Small intestine (tissue), 16 donors: ENCODE measurements around the gene NSUN2. TPM values are rescaled to one million over a fixed set of nuclear protein-coding genes. Genes with fewer than 3 reads are reported as not detected.

Experiments used
- DNase-seq, 2 donors: peaks; one replicate each; pipeline versions ENCODE4 v3.0.0 to v3.0.0-alpha.2; 2013
- FAIRE-seq: peaks from 2 replicates; lab custom pipeline; 2012; peaks lifted over from hg19 to GRCh38; lab: Jason Lieb, UNC
- H3K27ac ChIP-seq, 3 donors: one replicate each; pipeline ENCODE4 v1.5.1; 2013; ENCODE audit warnings: low read length in 2 of 3, mild to moderate bottlenecking in 2 of 3, control low read depth in 1 of 3, inconsistent platforms in 1 of 3, low read depth in 1 of 3, moderate library complexity in 1 of 3
- H3K27me3 ChIP-seq, 3 donors: one replicate each; pipeline ENCODE4 v1.6.1; 2013; ENCODE audit warnings: low read length in 3 of 3, inconsistent platforms in 1 of 3; ENCODE audit not compliant: control insufficient read depth in 3 of 3, insufficient read depth in 3 of 3
- H3K36me3 ChIP-seq, 3 donors: one replicate each; pipeline ENCODE4 v1.6.1; 2013; ENCODE audit warnings: low read length in 3 of 3, inconsistent platforms in 1 of 3, low read depth in 1 of 3, mild to moderate bottlenecking in 1 of 3, moderate library complexity in 1 of 3; ENCODE audit not compliant: control insufficient read depth in 3 of 3, insufficient read depth in 2 of 3
- H3K4me1 ChIP-seq, 3 donors: one replicate each; pipeline ENCODE4 v1.6.1; 2013; ENCODE audit warnings: low read length in 2 of 3, inconsistent platforms in 1 of 3, low read depth in 1 of 3, mild to moderate bottlenecking in 1 of 3, moderate library complexity in 1 of 3; ENCODE audit not compliant: control insufficient read depth in 3 of 3, insufficient read depth in 2 of 3
- H3K4me3 ChIP-seq, 3 donors: one replicate each; pipeline ENCODE4 v1.5.1; 2013; ENCODE audit warnings: low read length in 3 of 3, control low read depth in 1 of 3, inconsistent platforms in 1 of 3, low read depth in 1 of 3, mild to moderate bottlenecking in 1 of 3, moderate library complexity in 1 of 3
- H3K9me3 ChIP-seq, 2 donors: one replicate each; pipeline ENCODE4 v1.6.1; 2013; ENCODE audit warnings: low read depth in 1 of 2, low read length in 1 of 2; ENCODE audit not compliant: control insufficient read depth in 2 of 2, insufficient read depth in 1 of 2
- WGBS, 3 donors: extraction: QIAGEN DNeasy Blood & Tissue Kit; methylation state at CpG; one replicate each; pipeline ENCODE4 v1.1.7; 2013; 5-methylcytosine and 5-hydroxymethylcytosine counted together
- long read RNA-seq, 10 donors: transcript quantifications; one replicate each; lab custom pipeline, GENCODE V29; 2026
- polyA plus RNA-seq, 4 donors: library from polyadenylated mRNA; stranded (reverse) in 3 of 4; unstranded in 1 of 4; fragments of 200-250 nt in 3 of 4; fragments of 120-200 nt in 1 of 4; gene quantifications; one replicate each; pipeline versions ENCODE4 v1.2.1 to v1.2.3, GENCODE V29; 2013
- donor health status: healthy with polysubstance abuse.
- donor health status: control.
- donor health status: control.
- donor health status: Bipolar disorder and iron deficiency.
- donor health status: healthy.

The NSUN2 gene
- polyA plus RNA-seq, result 10 to 100 TPM; 36.5 to 74.8 (median 43.8) TPM
- long read RNA-seq, donor 1, transcript NSUN2-201 (19 exons, 3,303 nt), result major isoform, 13 of 20 reads
- long read RNA-seq, donor 1, partial matches to known transcripts, result 0 of 20 reads
- long read RNA-seq, donor 1, other reads (novel, unspliced or antisense), result 0 of 20 reads
- long read RNA-seq, donor 2, partial matches to known transcripts, result 0 of 6 reads
- long read RNA-seq, donor 2, other reads (novel, unspliced or antisense), result 0 of 6 reads
- long read RNA-seq, donor 3, partial matches to known transcripts, result 0 of 6 reads
- long read RNA-seq, donor 3, other reads (novel, unspliced or antisense), result 0 of 6 reads
- long read RNA-seq, donor 4, result 0 reads
- long read RNA-seq, donor 5, partial matches to known transcripts, result 0 of 1 reads
- long read RNA-seq, donor 5, other reads (novel, unspliced or antisense), result 0 of 1 reads
- long read RNA-seq, donor 6, transcript NSUN2-201 (19 exons, 3,303 nt), result major isoform, 5 of 6 reads
- long read RNA-seq, donor 6, partial matches to known transcripts, result 0 of 6 reads
- long read RNA-seq, donor 6, other reads (novel, unspliced or antisense), result 0 of 6 reads
- long read RNA-seq, donor 7, partial matches to known transcripts, result 0 of 5 reads
- long read RNA-seq, donor 7, other reads (novel, unspliced or antisense), result 0 of 5 reads
- long read RNA-seq, donor 8, result 0 reads
- long read RNA-seq, donor 9, partial matches to known transcripts, result 0 of 2 reads
- long read RNA-seq, donor 9, other reads (novel, unspliced or antisense), result 0 of 2 reads
- long read RNA-seq, donor 10, partial matches to known transcripts, result 0 of 5 reads
- long read RNA-seq, donor 10, other reads (novel, unspliced or antisense), result 0 of 5 reads

GRCh38 chr5:6632888-6633468 lies at the start of gene NSUN2, which contains the start of gene SRD5A1:
TSS of gene NSUN2 (minus strand) at chr5:6633044. CDS start at chr5:6632979, 65 bp downstream.
TSS of gene SRD5A1 (plus strand) at chr5:6633440. CDS start at chr5:6633577, 137 bp downstream.
- Histone ChIP-seq H3K27ac (peak within 1 kb of the TSS; percentile 71 to 98 (median 96)), H3K27me3 (no peaks in the 10 kb centered on the region), H3K4me1 (peaks cover 0 to 4% (median 2%) of the 10 kb centered on the region in 3 donors), H3K4me3 (peak within 1 kb of the TSS; percentile 89 to 97 (median 91)), H3K9me3 (no peaks in the 10 kb centered on the region), H3K36me3 (peaks cover 0 to 17% (median 2%) of the 10 kb centered on the region in 3 donors)
- no peak for FAIRE-seq
- 0% methylated on average over 57 to 66 of the region's 66 CpGs for WGBS, 3 donors
- DNase-seq, result peak; percentile 94 to 97

GRCh38 chr5:6682239-6682638 lies 49.4 kb upstream of the NSUN2 start:
- DNase-seq (no peak), FAIRE-seq (no peak)
- Histone ChIP-seq H3K4me3 (no peak overlapping the region), H3K4me1 (peaks cover 0 to 2% (median 0%) of the 10 kb centered on the region in 3 donors), H3K27me3 (peaks cover 0 to 2% (median 0%) of the 10 kb centered on the region in 3 donors), H3K27ac (no peak overlapping the region), H3K36me3 (no peaks in the 10 kb centered on the region), H3K9me3 (no peaks in the 10 kb centered on the region)
- WGBS, 3 donors, result 42 to 67% (median 65%) methylated on average over 11 of the region's 11 CpGs

GRCh38 chr5:6681682-6682081 lies 48.8 kb upstream of the NSUN2 start:
- Histone ChIP-seq H3K27ac (no peak overlapping the region), H3K27me3 (no peaks in the 10 kb centered on the region), H3K4me3 (no peak overlapping the region), H3K9me3 (no peaks in the 10 kb centered on the region), H3K36me3 (no peaks in the 10 kb centered on the region), H3K4me1 (no peaks in the 10 kb centered on the region)
- no peak for FAIRE-seq
- WGBS, 3 donors, result 38 to 82% (median 50%) methylated on average over 2 of the region's 2 CpGs
- DNase-seq, result no peak

GRCh38 chr5:6680922-6681321 lies 48.1 kb upstream of the NSUN2 start:
- H3K9me3 ChIP-seq, result no peaks in the 10 kb centered on the region
- H3K27me3 ChIP-seq, result no peaks in the 10 kb centered on the region
- FAIRE-seq (no peak), DNase-seq (no peak)
- WGBS, 3 donors, result 58 to 63% (median 58%) methylated on average over 6 of the region's 6 CpGs
- no peak overlapping the region for H3K4me3 ChIP-seq
- H3K36me3 ChIP-seq, result no peaks in the 10 kb centered on the region
- H3K27ac ChIP-seq, result no peak overlapping the region
- no peaks in the 10 kb centered on the region for H3K4me1 ChIP-seq

GRCh38 chr5:6678385-6678784 lies 45.5 kb upstream of the NSUN2 start:
- Histone ChIP-seq H3K27me3 (no peaks in the 10 kb centered on the region), H3K4me3 (no peak overlapping the region), H3K36me3 (no peaks in the 10 kb centered on the region), H3K27ac (no peak overlapping the region), H3K4me1 (no peaks in the 10 kb centered on the region), H3K9me3 (no peaks in the 10 kb centered on the region)
- DNase-seq (peak in 1 of 2 donors; percentile 58), FAIRE-seq (no peak)
- 79 to 91% (median 84%) methylated on average over 1 of the region's 1 CpG for WGBS, 3 donors

GRCh38 chr5:6676702-6677101 lies 43.9 kb upstream of the NSUN2 start:
- H3K27ac ChIP-seq, result no peak overlapping the region
- no peak overlapping the region for H3K4me3 ChIP-seq
- WGBS, 3 donors, result 63 to 78% (median 70%) methylated on average over 2 of the region's 2 CpGs
- no peaks in the 10 kb centered on the region for H3K4me1 ChIP-seq
- H3K9me3 ChIP-seq, result no peaks in the 10 kb centered on the region
- H3K27me3 ChIP-seq, result no peaks in the 10 kb centered on the region
- FAIRE-seq, result no peak
- DNase-seq, result no peak
- no peaks in the 10 kb centered on the region for H3K36me3 ChIP-seq

- no peak for DNase-seq
- Histone ChIP-seq H3K27ac (no peak overlapping the region), H3K9me3 (no peaks in the 10 kb centered on the region), H3K4me3 (no peak overlapping the region), H3K36me3 (no peaks in the 10 kb centered on the region), H3K27me3 (no peaks in the 10 kb centered on the region), H3K4me1 (no peaks in the 10 kb centered on the region)
- no peak for FAIRE-seq
- WGBS, 3 donors, result 93 to 96% (median 93%) methylated on average over 5 of the region's 5 CpGs
Observed at GRCh38 chr5:6675784-6676491, 43.1 kb upstream of the NSUN2 start.
